Naive thymus-derived CD8-positive, alpha-beta T cell (primary cell): ENCODE measurements around the gene TCF25. TPM values are rescaled to one million over a fixed set of nuclear protein-coding genes. Genes with fewer than 3 reads are reported as not detected.

Experiments used
- ATAC-seq, 2 donors: fragments of 150-1000 bp; cut with Tn5 transposase in 1 of 2; sonication (Bioruptor Pico), chemical (Tn5 transposase) in 1 of 2; 1 replicate in 1 of 2; 2 replicates in 1 of 2; pipeline ENCODE4 v1.10.0; 2021; ENCODE audit warnings: mild to moderate bottlenecking in 2 of 2, moderate library complexity in 2 of 2
- POLR2A ChIA-PET: fragments of 350-600 bp; sonication (Branson Sonifier 250); formaldehyde crosslinking; loops from one replicate; lab custom pipeline; 2021; ENCODE audit warnings: antibody characterized with exemption; lab: Charles Lee
- DNase-seq, 10 donors: peaks; one replicate each; pipeline versions ENCODE4 v3.0.0 to v3.0.0-alpha.2; 2020 to 2022
- H3K27ac Mint-ChIP-seq, 10 donors: one replicate each; pipeline ENCODE4 v1.8.0; 2020 to 2022; ENCODE audit warnings: mild to moderate bottlenecking in 10 of 10, mixed read lengths in 10 of 10, moderate library complexity in 4 of 10, inconsistent platforms in 1 of 10
- H3K27me3 Mint-ChIP-seq, 5 donors: one replicate each; pipeline ENCODE4 v1.8.0; 2021 to 2022; ENCODE audit warnings: mixed read lengths in 5 of 5
- H3K36me3 Mint-ChIP-seq, 3 donors: one replicate each; pipeline ENCODE4 v1.8.0; 2020 to 2022; ENCODE audit warnings: mixed read lengths in 3 of 3, mild to moderate bottlenecking in 2 of 3, inconsistent platforms in 1 of 3
- H3K4me1 Mint-ChIP-seq, 4 donors: one replicate each; pipeline ENCODE4 v1.8.0; 2021 to 2022; ENCODE audit warnings: mixed read lengths in 4 of 4
- H3K4me3 Mint-ChIP-seq, 10 donors: one replicate each; pipeline ENCODE4 v1.8.0; 2020 to 2022; ENCODE audit warnings: mild to moderate bottlenecking in 10 of 10, mixed read lengths in 10 of 10, moderate library complexity in 6 of 10, inconsistent platforms in 1 of 10
- H3K9me3 Mint-ChIP-seq, 9 donors: one replicate each; pipeline ENCODE4 v1.8.0; 2020 to 2022; ENCODE audit warnings: mixed read lengths in 9 of 9, mild to moderate bottlenecking in 3 of 9, inconsistent platforms in 1 of 9, moderate library complexity in 1 of 9
- polyA plus RNA-seq, 3 donors: library from polyadenylated mRNA; unstranded; fragments of 300-500 nt; fragmentation: Illumina TruSeq; gene quantifications; one replicate each; pipeline ENCODE4 v1.2.3, GENCODE V29; 2021
- total RNA-seq, 8 experiments: library from RNA in 2 of 8; stranded (reverse) in 2 of 8; gene quantifications; one replicate each; pipeline ENCODE4 v1.2.3 and lab custom pipeline; 2021 to 2026

TCF25 gene
- total and polyA plus RNA-seq, 5 experiments from 2014 or later, result 86.8 to 294 (median 107) TPM

DNA sequence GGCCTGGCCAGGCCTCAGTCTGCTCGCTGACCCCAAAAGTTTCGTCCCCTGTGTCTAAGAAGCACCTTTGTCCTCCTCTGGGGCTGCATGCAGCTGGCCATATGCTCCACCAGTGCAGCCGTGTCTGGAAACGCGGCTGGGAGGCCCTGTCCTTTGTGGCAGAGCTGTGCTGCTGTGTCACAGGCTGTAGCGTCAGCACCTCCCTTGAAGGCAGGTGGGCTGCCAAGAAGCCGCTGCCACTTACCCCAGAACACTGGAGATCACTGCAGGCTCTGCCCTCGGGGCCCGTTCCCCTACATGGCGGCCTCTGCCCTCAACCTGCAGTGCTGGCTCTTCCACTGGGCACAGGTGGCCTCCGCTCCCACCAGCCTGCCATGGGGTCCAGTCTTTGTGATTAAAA, 29.6 kb downstream of the TCF25 start:
- H3K4me3 Mint-ChIP-seq, result no peak overlapping the region
- H3K4me1 Mint-ChIP-seq, result no peaks in the 10 kb centered on the region
- peak in 1 of 2 donors; percentile 20 for ATAC-seq
- H3K36me3 Mint-ChIP-seq, result peaks cover 0 to 48% (median 19%) of the 10 kb centered on the region in 3 donors
- POLR2A ChIA-PET, result no interaction called here
- H3K27me3 Mint-ChIP-seq, result no peaks in the 10 kb centered on the region
- no peak overlapping the region for H3K27ac Mint-ChIP-seq
- no peaks in the 10 kb centered on the region for H3K9me3 Mint-ChIP-seq
- no peak for DNase-seq

DNA sequence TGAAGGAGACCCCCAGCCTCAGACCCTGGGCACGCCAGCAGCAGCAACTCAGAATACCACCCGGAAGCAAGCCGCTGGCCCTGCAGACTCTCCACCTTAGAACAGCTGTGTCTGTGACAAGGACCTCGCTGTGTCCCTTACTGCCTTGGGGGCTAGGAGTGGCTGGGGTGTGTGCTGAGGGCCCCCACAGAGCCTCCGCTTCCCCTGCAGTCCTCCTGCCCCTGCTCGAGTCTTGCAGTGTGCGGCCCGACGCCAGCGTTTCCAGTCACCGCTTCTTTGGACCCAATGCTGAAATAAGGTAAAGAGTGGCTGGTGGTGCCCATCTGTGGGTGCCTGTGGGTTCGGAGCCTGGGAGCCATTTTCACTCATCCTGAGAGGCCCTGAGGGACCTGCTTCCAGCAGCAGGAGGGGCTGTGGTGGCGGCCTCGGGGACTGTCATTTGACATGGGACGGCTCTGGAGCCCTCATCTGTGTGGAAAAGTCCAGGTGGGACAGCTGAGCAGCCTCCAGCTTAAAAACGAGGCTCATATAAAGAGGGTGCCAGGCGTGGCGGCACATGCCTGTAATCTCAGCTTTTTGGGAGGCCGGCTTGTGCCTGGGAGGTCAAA, 30.6 kb downstream of the TCF25 start:
- ATAC-seq (no peak), DNase-seq (no peak)
- H3K4me1 Mint-ChIP-seq, result peaks cover 0 to 2% (median 0%) of the 10 kb centered on the region in 4 donors
- H3K27ac Mint-ChIP-seq, result no peak overlapping the region
- H3K9me3 Mint-ChIP-seq, result no peaks in the 10 kb centered on the region
- H3K36me3 Mint-ChIP-seq, result peaks cover 0 to 45% (median 14%) of the 10 kb centered on the region in 3 donors
- no peak overlapping the region for H3K4me3 Mint-ChIP-seq
- no peaks in the 10 kb centered on the region for H3K27me3 Mint-ChIP-seq
- POLR2A ChIA-PET, result no interaction called here

DNA sequence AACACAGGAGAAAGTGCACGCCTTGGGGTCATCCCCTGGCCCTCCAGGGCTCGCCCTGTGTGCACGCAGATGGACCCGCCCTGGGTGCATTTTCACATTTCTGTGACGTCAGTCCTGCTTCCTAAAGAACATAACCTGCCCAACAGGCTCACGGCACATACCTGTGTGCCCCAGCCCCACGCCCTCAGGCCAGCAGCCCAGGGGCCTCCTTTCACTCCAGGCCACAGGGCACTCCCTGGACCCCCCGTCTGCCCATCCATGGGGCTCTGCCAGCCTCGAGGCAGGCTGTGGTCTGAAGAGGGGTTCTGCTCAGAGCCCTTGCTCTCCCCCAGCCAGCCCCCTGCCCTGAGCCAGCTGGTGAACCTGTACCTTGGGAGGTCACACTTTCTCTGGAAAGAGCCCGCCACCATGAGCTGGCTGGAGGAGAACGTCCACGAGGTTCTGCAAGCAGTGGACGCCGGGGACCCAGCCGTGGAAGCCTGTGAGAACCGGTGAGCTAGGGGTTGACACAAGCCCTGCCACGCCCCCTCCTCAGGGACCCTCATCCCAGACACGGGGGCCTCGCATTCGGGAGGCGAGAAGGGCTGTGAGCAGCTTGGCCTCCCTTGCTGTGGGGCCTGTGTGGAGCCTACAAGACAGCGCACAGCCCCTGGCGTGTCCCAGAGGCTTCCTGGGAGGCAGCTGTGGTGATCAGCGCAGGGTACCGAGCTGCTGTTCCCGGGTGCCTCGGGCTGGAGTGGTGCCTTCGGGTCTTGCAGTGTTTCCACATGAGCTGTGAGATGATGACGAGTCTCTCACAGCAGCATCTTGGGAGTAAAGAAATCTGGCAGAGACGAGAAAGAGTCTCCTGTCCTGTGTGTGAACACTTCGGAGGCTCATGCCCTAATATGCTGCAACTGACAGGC, 31.5 kb downstream of the TCF25 start:
- DNase-seq, result no peak
- POLR2A ChIA-PET, result interaction anchor here (0.8 kb wide), 1 partner anchor 161 kb away, joined by 3 read pairs; no protein-coding TSS in a partner anchor
- peaks cover 0 to 40% (median 8%) of the 10 kb centered on the region in 3 donors for H3K36me3 Mint-ChIP-seq
- peak overlapping the region in 1 of 10 donors; percentile 44 for H3K27ac Mint-ChIP-seq
- H3K4me3 Mint-ChIP-seq, result no peak overlapping the region
- ATAC-seq, result no peak
- peaks cover 0 to 3% (median under 1%) of the 10 kb centered on the region in 4 donors for H3K4me1 Mint-ChIP-seq
- no peaks in the 10 kb centered on the region for H3K9me3 Mint-ChIP-seq
- no peaks in the 10 kb centered on the region for H3K27me3 Mint-ChIP-seq

DNA sequence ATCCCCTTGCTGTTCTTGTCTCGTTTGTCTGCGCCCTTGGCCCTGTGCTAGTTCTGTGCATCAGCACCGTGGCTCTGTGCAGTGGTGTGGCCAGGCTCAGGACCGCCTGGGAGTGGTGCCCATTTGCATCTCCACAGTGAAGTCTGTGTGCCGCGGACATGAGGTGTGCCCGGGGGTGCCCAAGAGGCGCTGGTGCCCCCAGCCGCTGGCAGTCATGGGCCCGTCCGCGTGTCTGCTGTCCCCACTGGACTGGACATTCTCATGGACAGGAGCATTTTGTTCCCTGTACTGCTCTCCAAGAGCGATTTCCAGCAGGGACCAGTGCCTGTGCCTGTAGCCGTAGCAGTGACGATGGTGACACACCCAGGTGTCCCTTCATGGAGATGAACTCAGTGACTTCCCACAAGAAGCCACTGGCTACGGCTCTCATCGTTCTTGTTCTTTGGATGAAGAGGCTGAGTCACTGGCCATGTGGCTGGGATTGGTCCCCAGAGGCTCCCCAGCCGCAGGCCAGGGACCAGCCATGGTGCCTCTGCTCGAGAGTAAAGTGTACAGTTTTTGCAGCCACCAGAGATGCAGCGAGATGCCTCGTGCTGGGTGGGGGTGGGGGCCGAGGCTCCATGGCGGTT, 32.2 kb downstream of the TCF25 start:
- Mint-ChIP-seq H3K9me3 (no peaks in the 10 kb centered on the region), H3K4me1 (peaks cover 0 to 10% (median 4%) of the 10 kb centered on the region in 4 donors), H3K36me3 (peaks cover 0 to 37% (median 4%) of the 10 kb centered on the region in 3 donors), H3K4me3 (no peak overlapping the region), H3K27ac (peak overlapping the region in 1 of 10 donors; percentile 44), H3K27me3 (no peaks in the 10 kb centered on the region)
- ATAC-seq, result no peak
- POLR2A ChIA-PET, result interaction anchor here (0.6 to 0.8 kb wide), 2 partner anchors 161 to 660 kb away, joined by 3 to 4 read pairs; no protein-coding TSS in a partner anchor
- no peak for DNase-seq

DNA sequence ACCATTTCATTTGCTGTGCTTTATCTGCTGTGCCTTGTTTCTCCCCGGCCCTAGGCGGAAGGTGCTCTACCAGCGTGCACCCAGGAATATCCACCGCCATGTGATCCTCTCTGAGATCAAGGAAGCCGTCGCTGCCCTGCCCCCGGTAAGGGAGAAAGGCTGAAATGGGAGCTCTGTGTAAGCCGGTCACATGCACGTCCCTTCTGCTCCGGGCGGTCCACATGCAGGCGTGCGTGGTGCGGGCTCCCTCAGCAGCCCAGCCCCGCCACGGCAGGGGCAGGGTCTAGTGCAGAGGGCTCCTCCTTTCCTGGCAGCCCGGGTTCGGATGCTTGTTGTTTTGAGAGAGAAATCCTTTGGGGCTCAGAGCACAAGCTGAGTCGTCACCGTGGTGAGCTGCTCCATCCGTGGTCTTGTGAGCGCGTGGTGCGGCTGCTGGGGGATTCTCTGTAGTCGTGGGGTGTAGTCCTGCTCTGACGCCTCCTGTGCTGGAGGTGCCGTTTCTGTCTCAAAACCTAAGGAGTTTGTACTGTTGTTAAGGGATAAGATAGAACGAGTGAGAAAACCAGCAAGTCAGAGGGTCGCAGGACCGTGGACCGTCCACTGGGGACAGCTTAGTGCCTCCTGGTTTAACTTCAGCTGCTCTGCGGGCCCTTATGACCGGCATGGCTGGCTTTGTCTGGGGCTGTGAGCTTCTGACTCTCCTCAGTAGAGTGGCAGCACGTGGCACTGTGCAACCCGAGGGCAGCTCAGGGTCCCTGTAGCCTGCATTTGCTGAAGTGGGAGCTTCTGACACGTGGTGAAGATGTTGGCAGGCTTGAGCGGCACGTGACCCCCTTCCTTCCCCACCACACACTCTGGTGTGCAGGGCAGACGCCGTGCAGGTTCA, 33.0 kb downstream of the TCF25 start:
- peaks cover 0 to 10% (median 5%) of the 10 kb centered on the region in 4 donors for H3K4me1 Mint-ChIP-seq
- no peak for ATAC-seq
- POLR2A ChIA-PET, result interaction anchor here (0.6 to 1.1 kb wide), 3 partner anchors 9 to 661 kb away, joined by 3 to 4 read pairs (median 3); no protein-coding TSS in a partner anchor
- no peak overlapping the region for H3K4me3 Mint-ChIP-seq
- H3K36me3 Mint-ChIP-seq, result peaks cover 0 to 38% (median 4%) of the 10 kb centered on the region in 3 donors
- no peaks in the 10 kb centered on the region for H3K9me3 Mint-ChIP-seq
- H3K27ac Mint-ChIP-seq, result peak overlapping the region in 1 of 10 donors; percentile 67
- no peaks in the 10 kb centered on the region for H3K27me3 Mint-ChIP-seq
- no peak for DNase-seq

DNA sequence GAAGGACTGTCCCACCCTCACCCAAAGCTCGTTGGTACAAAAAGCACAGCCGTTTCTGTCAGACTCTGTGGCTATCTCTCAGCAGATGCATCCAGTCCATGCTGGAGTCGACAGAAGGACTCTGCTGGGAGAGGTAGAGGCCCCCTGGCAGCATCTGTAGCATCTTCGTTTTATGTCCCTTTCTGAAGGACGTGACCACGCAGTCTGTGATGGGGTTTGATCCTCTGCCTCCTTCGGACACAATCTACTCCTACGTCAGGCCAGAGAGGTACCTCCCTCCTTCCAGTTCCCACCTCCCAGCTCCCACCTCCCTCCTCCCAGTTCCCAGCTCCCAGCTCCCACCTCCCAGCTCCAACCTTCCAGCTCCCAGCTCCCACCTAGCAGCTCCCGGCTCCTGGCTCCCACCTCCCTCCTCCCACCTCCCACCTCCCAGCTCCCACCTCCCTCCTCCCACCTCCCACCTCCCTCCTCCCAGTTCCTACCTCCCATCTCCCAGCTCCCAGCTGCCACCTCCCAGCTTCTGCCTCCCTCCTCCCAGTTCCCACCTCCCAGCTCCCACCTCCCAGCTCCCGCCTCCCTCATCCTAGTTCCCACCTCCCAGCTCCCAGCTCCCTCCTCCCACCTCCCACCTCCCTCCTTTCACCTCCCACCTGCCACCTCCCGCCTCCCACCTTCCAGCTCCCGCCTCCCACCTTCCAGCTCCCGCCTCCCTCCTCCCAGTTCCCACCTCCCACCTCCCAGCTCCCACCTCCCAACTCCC, 33.8 kb downstream of the TCF25 start:
- peaks cover 0 to 40% (median 4%) of the 10 kb centered on the region in 3 donors for H3K36me3 Mint-ChIP-seq
- POLR2A ChIA-PET, result interaction anchor here (1.0 to 1.3 kb wide), 3 partner anchors 8 to 32 kb away, joined by 3 to 9 read pairs (median 3); no protein-coding TSS in a partner anchor
- H3K27ac Mint-ChIP-seq, result peak overlapping the region in 1 of 10 donors; percentile 40
- no peak for DNase-seq
- H3K4me3 Mint-ChIP-seq, result no peak overlapping the region
- H3K27me3 Mint-ChIP-seq, result no peaks in the 10 kb centered on the region
- H3K9me3 Mint-ChIP-seq, result no peaks in the 10 kb centered on the region
- no peak for ATAC-seq
- peaks cover 0 to 10% (median 5%) of the 10 kb centered on the region in 4 donors for H3K4me1 Mint-ChIP-seq

DNA sequence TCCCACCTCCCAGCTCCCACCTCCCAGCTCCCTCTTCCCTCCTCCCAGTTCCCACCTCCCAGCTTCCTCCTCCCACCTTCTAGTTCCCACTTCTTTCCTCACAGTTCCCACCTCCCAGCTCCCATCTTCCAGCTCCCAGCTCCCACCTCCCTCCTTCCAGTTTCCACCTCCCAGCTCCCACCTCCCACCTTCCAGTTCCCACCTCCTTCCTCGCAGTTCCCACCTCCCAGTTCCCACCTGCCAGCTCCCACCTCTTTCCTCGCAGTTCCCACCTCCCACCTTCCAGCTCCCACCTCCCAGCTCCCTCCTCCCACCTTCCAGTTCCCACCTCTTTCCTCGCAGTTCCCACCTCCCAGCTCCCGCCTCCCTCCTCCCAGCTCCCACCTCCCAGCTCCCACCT, 34.8 kb downstream of the TCF25 start:
- ATAC-seq (no peak), DNase-seq (no peak)
- POLR2A ChIA-PET, result interaction anchor here (1.3 kb wide), 1 partner anchor 33 kb away, joined by 9 read pairs; no protein-coding TSS in a partner anchor
- peaks cover 0 to 42% (median 4%) of the 10 kb centered on the region in 3 donors for H3K36me3 Mint-ChIP-seq
- H3K9me3 Mint-ChIP-seq, result no peaks in the 10 kb centered on the region
- H3K4me1 Mint-ChIP-seq, result peaks cover 0 to 12% (median 5%) of the 10 kb centered on the region in 4 donors
- H3K4me3 Mint-ChIP-seq, result no peak overlapping the region
- H3K27me3 Mint-ChIP-seq, result no peaks in the 10 kb centered on the region
- H3K27ac Mint-ChIP-seq, result peak overlapping the region in 1 of 10 donors; percentile 48

DNA sequence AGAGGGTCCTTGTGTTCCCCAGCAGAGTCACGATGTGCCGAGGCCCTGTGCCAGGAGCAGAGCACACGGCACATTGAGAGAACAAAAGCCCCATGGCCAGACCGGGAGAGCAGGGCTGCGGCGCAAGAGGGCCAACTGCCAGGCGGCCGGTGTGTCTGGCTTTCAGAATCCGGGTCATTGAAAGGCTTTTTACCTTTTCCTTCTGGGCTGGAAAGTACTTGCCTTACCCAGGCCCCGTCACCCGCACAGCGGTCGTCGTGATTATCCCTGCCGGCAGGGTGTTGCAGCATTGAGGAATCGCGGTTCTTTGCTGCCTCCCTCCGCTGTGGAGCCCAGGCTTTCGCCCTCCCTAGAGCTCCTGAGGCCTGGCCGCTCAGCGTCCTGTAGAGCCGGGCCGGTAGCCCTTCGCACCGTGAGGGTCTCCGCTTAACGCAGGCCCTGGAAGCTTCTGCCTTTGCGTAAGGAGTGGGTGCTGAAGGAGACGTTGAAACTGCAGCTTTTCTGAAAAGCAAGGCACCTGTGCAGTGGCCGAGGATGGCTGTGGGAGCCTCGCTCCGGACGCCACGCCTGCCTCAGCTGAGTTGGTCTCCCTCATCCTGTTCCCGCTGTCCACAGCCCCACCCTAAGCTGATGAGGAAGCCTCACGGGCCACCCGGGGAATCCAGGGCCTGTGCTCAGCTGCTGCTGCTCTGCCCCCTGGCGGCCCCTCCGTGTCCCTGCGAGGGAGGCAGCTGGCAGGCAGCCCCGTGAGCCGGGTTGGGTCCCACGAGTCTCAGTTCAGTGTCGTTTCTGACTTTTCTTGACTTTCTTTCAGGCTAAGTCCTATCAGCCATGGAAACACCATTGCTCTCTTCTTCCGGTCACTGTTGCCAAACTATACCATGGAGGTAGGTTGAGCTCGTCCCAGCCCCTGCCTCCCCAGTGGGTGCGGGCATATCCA, 36.7 kb downstream of the TCF25 start:
- Mint-ChIP-seq H3K4me1 (peaks cover 8 to 22% (median 8%) of the 10 kb centered on the region in 4 donors), H3K4me3 (no peak overlapping the region), H3K27ac (peak overlapping the region in 3 of 10 donors; percentile 38 to 74 (median 60)), H3K9me3 (no peaks in the 10 kb centered on the region), H3K36me3 (peaks cover 0 to 34% (median 4%) of the 10 kb centered on the region in 3 donors), H3K27me3 (no peaks in the 10 kb centered on the region)
- POLR2A ChIA-PET, result interaction anchor here (2.3 kb wide), 1 partner anchor 37 kb away, joined by 15 read pairs; the partner anchor contains the start of gene TCF25
- DNase-seq (peak; percentile 42 to 79 (median 66)), ATAC-seq (peak; percentile 82 to 88)

DNA sequence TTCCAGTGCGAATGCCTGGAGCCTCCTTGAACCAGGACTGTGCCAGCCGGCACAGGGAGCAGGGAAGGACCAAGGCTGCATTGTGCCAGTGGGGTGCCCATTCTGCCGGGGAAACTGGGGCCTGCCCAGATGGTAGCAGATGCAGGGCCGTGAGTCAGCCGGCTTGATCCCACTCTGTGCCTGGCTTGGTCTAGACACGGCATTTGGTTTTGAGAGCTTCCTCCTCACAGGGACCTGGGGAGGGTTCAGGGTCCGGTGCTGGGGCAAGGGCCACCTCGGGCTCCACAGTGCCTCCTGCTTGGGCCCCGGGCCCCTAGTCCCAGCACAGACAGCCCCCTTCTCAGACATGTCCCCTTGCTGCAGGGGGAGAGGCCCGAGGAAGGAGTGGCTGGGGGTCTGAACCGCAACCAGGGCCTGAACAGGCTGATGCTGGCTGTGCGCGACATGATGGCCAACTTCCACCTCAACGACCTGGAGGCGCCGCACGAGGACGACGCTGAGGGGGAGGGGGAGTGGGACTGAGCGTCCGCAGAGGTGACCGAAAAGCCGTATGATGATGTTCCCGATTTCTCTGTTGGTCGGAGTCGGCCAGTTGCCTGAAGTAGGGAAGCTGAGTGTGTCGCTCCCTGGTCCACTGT, 37.4 kb downstream of the TCF25 start:
- Mint-ChIP-seq H3K4me1 (peaks cover 8 to 22% (median 8%) of the 10 kb centered on the region in 4 donors), H3K27ac (peak overlapping the region in 1 of 10 donors; percentile 4), H3K9me3 (no peaks in the 10 kb centered on the region), H3K36me3 (peaks cover 0 to 31% (median 4%) of the 10 kb centered on the region in 3 donors), H3K27me3 (no peaks in the 10 kb centered on the region), H3K4me3 (no peak overlapping the region)
- POLR2A ChIA-PET, result interaction anchor here (2.3 kb wide), 1 partner anchor 37 kb away, joined by 15 read pairs; the partner anchor contains the start of gene TCF25
- no peak for DNase-seq
- peak in 1 of 2 donors; percentile 8 for ATAC-seq

DNA sequence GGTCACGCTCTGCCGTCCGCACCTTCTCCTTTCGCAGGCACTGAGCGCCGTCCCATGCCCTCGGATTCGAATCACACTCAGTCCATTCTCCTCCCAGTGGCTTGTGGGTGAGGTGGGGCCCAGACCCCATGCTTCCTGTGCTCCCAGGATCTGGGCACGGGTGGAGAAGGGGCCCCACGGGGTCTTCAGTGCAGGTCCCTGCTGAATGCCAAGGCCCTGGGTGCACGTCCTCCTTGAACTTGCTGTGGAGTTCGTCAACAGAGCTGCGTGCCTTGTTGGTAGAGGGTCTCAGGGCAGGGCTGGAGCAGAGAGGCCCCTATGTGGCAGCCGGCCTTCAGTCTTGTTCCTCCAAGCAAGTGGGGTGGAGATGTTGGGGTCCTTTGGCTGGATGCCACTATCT, 38.0 kb downstream of the TCF25 start:
- Mint-ChIP-seq H3K27ac (peak overlapping the region in 2 of 10 donors; percentile 7 to 34), H3K27me3 (no peaks in the 10 kb centered on the region), H3K4me3 (no peak overlapping the region), H3K36me3 (peaks cover 0 to 27% (median 4%) of the 10 kb centered on the region in 3 donors), H3K9me3 (no peaks in the 10 kb centered on the region), H3K4me1 (peaks cover 8 to 25% (median 8%) of the 10 kb centered on the region in 4 donors)
- no peak for DNase-seq
- no peak for ATAC-seq
- POLR2A ChIA-PET, result no interaction called here
